Stomach (tissue), 4 donors: Measurements from ENCODE around the gene PLS3.

Experiments used
- CTCF ChIP-seq, 7 experiments: fragments of 450-650 bp in 4 of 7; fragments of 200-600 bp in 3 of 7; sonication (generic) in 3 of 7; IDR thresholded peaks; one replicate each; pipeline ENCODE4 v1.5.1; 2016 to 2019; ENCODE audit warnings: antibody characterized with exemption in 7 of 7, control low read depth in 2 of 7, mild to moderate bottlenecking in 1 of 7
- EP300 ChIP-seq: sonication (generic); formaldehyde crosslinking; IDR thresholded peaks from one replicate; pipeline ENCODE4 v1.6.1; 2017; ENCODE audit warnings: antibody characterized with exemption
- POLR2A ChIP-seq, 4 donors: fragments of 450-650 bp; IDR thresholded peaks; one replicate each; pipeline ENCODE4 v1.6.1; 2016; ENCODE audit warnings: antibody characterized with exemption in 4 of 4, control low read depth in 2 of 4, mild to moderate bottlenecking in 1 of 4, moderate library complexity in 1 of 4
- POLR2AphosphoS5 ChIP-seq, 3 donors: sonication (generic); formaldehyde crosslinking; IDR thresholded peaks; one replicate each; pipeline ENCODE4 v1.6.1; 2016; ENCODE audit warnings: antibody characterized with exemption in 3 of 3

DNA sequence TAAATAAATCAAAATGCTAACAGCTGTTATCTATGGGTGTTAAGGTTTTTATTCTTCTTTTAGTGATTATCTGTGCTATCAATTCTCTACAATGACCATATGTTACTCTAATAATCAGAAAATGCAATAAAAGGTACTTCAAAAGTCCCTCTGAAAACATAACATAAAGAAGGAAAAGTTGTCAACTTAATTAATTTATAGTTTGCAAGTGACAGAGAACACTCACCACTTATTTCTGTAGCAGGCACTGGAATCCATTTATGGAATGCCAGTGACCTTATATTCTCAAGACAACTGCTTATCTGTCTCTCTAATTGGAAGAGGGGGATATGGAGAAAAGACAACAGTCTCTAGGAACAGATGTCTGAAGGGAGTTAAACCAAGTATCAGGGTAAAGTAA is 25.6 kb upstream of the PLS3 start:
- TF ChIP-seq CTCF (IDR thresholded peaks at IDR 0.05) (no peak), POLR2A (IDR thresholded peaks at IDR 0.05) (no peak), POLR2AphosphoS5 (IDR thresholded peaks at IDR 0.05) (no peak), EP300 (no peak)
